ENCODE data around the gene PRKG1.

The PRKG1 gene

DNA sequence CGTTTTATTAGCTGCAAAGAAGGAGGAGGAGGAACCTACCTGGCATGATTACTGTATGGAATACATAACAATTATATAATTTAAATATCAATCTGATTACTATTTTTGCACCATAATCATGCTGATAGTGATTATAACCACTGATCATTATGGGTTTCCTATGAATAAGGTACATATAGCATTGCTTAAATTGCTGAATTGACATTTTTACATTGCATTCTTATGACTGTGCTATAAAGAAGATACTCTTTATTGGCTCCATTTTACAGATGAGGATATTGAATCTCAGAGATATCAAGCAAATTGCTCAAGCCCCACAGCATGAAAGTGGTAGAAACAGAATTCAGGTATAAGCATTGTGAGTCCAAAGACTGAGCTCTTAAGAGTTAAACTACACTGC is 1262.9 kb downstream of the PRKG1 start:
- H3K27ac ChIP-seq (ENCODE audit: low read length) = no peak overlapping the region
- H3K4me3 ChIP-seq (ENCODE audit: low read length) = no peak overlapping the region
- TF ChIP-seq, protein P1, sequence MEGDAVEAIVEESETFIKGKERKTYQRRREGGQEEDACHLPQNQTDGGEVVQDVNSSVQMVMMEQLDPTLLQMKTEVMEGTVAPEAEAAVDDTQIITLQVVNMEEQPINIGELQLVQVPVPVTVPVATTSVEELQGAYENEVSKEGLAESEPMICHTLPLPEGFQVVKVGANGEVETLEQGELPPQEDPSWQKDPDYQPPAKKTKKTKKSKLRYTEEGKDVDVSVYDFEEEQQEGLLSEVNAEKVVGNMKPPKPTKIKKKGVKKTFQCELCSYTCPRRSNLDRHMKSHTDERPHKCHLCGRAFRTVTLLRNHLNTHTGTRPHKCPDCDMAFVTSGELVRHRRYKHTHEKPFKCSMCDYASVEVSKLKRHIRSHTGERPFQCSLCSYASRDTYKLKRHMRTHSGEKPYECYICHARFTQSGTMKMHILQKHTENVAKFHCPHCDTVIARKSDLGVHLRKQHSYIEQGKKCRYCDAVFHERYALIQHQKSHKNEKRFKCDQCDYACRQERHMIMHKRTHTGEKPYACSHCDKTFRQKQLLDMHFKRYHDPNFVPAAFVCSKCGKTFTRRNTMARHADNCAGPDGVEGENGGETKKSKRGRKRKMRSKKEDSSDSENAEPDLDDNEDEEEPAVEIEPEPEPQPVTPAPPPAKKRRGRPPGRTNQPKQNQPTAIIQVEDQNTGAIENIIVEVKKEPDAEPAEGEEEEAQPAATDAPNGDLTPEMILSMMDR (IDR thresholded peaks at IDR 0.05; ENCODE audit: low read depth, low read length) = no peak
- no peak for TF ChIP-seq EZH2phosphoT487 (IDR thresholded peaks at IDR 0.05; ENCODE audit: low read depth)
- H3K79me2 ChIP-seq (ENCODE audit: low read length) = no peaks in the 10 kb centered on the region
- no peaks in the 10 kb centered on the region for H3K27me3 ChIP-seq (ENCODE audit: low read depth, low read length)
- H2AFZ ChIP-seq (ENCODE audit: low read depth, low read length) = no peak overlapping the region
- H3K9ac ChIP-seq (ENCODE audit: low read length) = no peak overlapping the region
- no peaks in the 10 kb centered on the region for H4K20me1 ChIP-seq (ENCODE audit: insufficient read depth, low read length)
- no peaks in the 10 kb centered on the region for H3K36me3 ChIP-seq (replicated peaks; ENCODE audit: low read depth, low read length)
- no peaks in the 10 kb centered on the region for H3K4me1 ChIP-seq (ENCODE audit: low read length)
- no peaks in the 10 kb centered on the region for H3K9me3 ChIP-seq (ENCODE audit: insufficient read depth, low read length)
- H3K4me2 ChIP-seq (ENCODE audit: low read length) = no peak overlapping the region

DNA sequence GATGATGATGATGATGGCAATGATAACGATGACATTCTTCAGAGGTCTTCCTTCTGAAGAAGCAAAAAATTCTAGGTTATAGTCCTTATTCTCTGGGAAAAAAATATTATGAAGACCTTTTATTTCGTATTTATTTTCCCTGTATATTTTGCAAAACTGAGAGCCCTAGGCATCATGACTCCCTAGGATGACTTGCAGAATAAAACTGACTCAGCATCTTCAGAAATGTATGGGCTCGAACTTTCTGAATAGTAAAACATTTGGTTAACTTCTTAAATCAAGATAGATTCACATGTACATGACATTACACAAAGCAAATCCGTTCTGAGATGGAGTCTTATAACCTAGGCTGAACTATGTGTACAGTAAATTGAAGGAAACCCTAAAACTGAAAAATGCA is 1269.2 kb downstream of the PRKG1 start:
- Histone ChIP-seq H3K4me1 (ENCODE audit: low read length) (no peaks in the 10 kb centered on the region), H2AFZ (ENCODE audit: low read depth, low read length) (no peak overlapping the region), H3K27me3 (ENCODE audit: low read depth, low read length) (no peaks in the 10 kb centered on the region), H3K4me3 (ENCODE audit: low read length) (no peak overlapping the region), H3K36me3 (replicated peaks; ENCODE audit: low read depth, low read length) (no peaks in the 10 kb centered on the region), H3K27ac (ENCODE audit: low read length) (no peak overlapping the region), H3K79me2 (ENCODE audit: low read length) (no peaks in the 10 kb centered on the region), H4K20me1 (ENCODE audit: insufficient read depth, low read length) (no peaks in the 10 kb centered on the region), H3K4me2 (ENCODE audit: low read length) (no peak overlapping the region), H3K9ac (ENCODE audit: low read length) (no peak overlapping the region), H3K9me3 (ENCODE audit: insufficient read depth, low read length) (no peaks in the 10 kb centered on the region)
- TF ChIP-seq EZH2phosphoT487 (IDR thresholded peaks at IDR 0.05; ENCODE audit: low read depth) = no peak
- TF ChIP-seq, protein P1 (IDR thresholded peaks at IDR 0.05; ENCODE audit: low read depth, low read length) = no peak

DNA sequence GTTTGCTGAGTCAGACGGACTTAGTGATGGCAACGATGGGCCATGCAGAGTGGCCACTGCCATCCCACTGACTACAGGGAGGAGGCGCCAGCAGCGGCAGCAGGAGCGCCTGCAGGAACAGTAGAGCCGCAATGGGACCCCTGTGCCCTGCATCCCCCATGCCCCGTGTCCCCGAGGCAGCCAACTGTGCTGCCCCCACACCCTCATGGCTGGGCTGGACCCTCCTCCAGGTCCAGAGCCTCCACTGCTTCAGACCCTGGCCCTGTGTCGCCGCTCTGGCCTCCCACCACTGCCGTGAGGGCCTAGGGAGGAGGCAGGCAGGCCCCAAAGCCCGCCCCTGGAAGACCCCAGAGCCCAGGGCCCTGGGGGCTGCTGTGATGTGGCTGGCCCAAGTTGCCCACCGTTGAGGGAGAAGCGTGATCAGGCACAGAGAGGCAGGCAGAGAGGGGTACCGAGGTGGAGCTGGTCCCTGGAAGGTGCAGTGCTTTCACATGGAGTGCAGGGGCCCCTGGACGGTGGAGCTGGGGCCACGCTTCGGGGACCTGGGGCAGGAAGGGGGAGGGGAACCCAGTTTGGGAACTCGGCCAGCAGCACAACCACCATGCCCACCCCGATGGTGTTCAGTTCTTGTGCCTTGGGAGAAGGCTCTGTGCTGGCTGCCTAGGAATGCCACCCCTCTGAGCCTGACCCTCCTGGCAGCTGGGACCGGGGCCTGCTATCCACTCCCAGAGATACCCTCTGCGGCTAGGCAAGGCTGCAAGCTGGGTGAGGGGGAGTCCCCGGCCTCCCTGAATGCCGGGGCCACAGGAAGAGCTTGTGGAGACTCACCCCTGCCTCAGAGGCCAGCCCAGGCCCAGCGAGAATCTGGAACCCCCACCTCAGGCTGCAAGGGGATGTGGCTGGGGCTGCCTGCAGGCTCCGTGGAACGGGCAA is 1272.4 kb downstream of the PRKG1 start:
- Histone ChIP-seq H3K4me3 (ENCODE audit: low read length) (no peak overlapping the region), H3K27ac (ENCODE audit: low read length) (no peak overlapping the region), H2AFZ (ENCODE audit: low read depth, low read length) (no peak overlapping the region)

DNA sequence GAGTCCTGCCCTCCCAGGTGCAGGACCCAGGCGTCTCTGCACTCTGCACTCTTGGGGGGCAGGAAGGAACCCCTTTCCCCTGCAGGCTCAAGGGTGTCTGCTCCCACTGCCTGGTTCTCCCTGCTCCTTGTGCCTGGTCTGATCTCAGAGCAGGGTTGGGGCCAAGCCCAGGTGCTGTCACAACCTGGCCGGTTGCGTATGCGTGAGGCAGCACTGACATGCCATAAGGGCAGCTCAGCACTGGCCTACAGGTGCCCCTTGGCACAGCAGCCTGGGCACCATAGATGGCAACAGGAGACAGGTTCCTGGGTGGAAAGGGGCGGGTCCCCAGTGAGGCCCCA is 1273.0 kb downstream of the PRKG1 start:
- Histone ChIP-seq H3K9me3 (ENCODE audit: insufficient read depth, low read length) (no peaks in the 10 kb centered on the region), H3K4me3 (ENCODE audit: low read length) (no peak overlapping the region), H3K9ac (ENCODE audit: low read length) (no peak overlapping the region), H3K27ac (ENCODE audit: low read length) (no peak overlapping the region), H4K20me1 (ENCODE audit: insufficient read depth, low read length) (no peaks in the 10 kb centered on the region), H3K79me2 (ENCODE audit: low read length) (no peaks in the 10 kb centered on the region), H2AFZ (ENCODE audit: low read depth, low read length) (no peak overlapping the region), H3K36me3 (replicated peaks; ENCODE audit: low read depth, low read length) (no peaks in the 10 kb centered on the region), H3K27me3 (ENCODE audit: low read depth, low read length) (no peaks in the 10 kb centered on the region), H3K4me1 (ENCODE audit: low read length) (no peaks in the 10 kb centered on the region), H3K4me2 (ENCODE audit: low read length) (no peak overlapping the region)
- TF ChIP-seq EZH2phosphoT487 (IDR thresholded peaks at IDR 0.05; ENCODE audit: low read depth) = no peak

More for the DNA sequence above, 1272.4 kb downstream of the PRKG1 start:
- Histone ChIP-seq H3K9me3 (ENCODE audit: insufficient read depth, low read length) (no peaks in the 10 kb centered on the region), H3K27me3 (ENCODE audit: low read depth, low read length) (no peaks in the 10 kb centered on the region), H3K4me1 (ENCODE audit: low read length) (no peaks in the 10 kb centered on the region), H3K79me2 (ENCODE audit: low read length) (no peaks in the 10 kb centered on the region), H3K9ac (ENCODE audit: low read length) (no peak overlapping the region), H4K20me1 (ENCODE audit: insufficient read depth, low read length) (no peaks in the 10 kb centered on the region), H3K36me3 (replicated peaks; ENCODE audit: low read depth, low read length) (no peaks in the 10 kb centered on the region), H3K4me2 (ENCODE audit: low read length) (no peak overlapping the region)
- TF ChIP-seq, protein P1 (IDR thresholded peaks at IDR 0.05; ENCODE audit: low read depth, low read length) = no peak
- no peak for TF ChIP-seq EZH2phosphoT487 (IDR thresholded peaks at IDR 0.05; ENCODE audit: low read depth)

All from OCI-LY3 (cell line).